Endothelial cell of umbilical vein (primary cell): ENCODE results near the gene GTF2E1.
"Not testable (repeated sequence)": the region's sequence is repeated elsewhere in the genome, so short reads cannot be mapped to it uniquely, and the experiment has no call there.

Experiments
- CTCF ChIP-seq, 2 donors: IDR thresholded peaks; 1 replicate in 1 of 2; 2 replicates in 1 of 2; pipeline ENCODE4 v1.5.1; 2011; ENCODE audit warnings: low read length in 2 of 2, mild to moderate bottlenecking in 2 of 2, moderate library complexity in 2 of 2, control low read depth in 1 of 2, inconsistent platforms in 1 of 2, low read depth in 1 of 2; ENCODE audit not compliant: insufficient read depth in 1 of 2; ENCODE audit errors: extremely low read depth in 1 of 2
- EZH2 ChIP-seq: IDR thresholded peaks from 2 replicates; pipeline ENCODE4 v1.6.1; 2012; ENCODE audit warnings: borderline replicate concordance, low read depth, mild to moderate bottlenecking, moderate library complexity, low read length, inconsistent platforms; ENCODE audit not compliant: severe bottlenecking
- MYC ChIP-seq: IDR thresholded peaks from one replicate; pipeline ENCODE4 v1.6.1; 2011; ENCODE audit warnings: mild to moderate bottlenecking, low read depth, low read length
- POLR2A ChIP-seq: IDR thresholded peaks from 2 replicates; pipeline ENCODE4 v1.6.1; 2012; ENCODE audit warnings: low read depth, mild to moderate bottlenecking, control low read depth, low read length
- POLR2AphosphoS5 ChIP-seq: IDR thresholded peaks from 2 replicates; pipeline ENCODE4 v1.6.1; 2012; ENCODE audit warnings: low read depth, mild to moderate bottlenecking, control low read depth, low read length, moderate library complexity; ENCODE audit not compliant: insufficient read depth

GRCh38 chr3:120758551-120758950 lies 16.0 kb downstream of the GTF2E1 start:
- TF ChIP-seq CTCF (IDR thresholded peaks at IDR 0.05; ENCODE audit: extremely low read depth in 1 of 2, insufficient read depth in 1 of 2, low read depth in 1 of 2, low read length in 2 of 2); POLR2AphosphoS5; EZH2; POLR2A; MYC: not testable (repeated sequence)
